HG03175 (cell line): ENCODE measurements around the gene ERGIC2.
A peak's percentile ranks its signal among the peaks of the same experiment; 100 is the strongest.

Experiments
- ATAC-seq: cut with Tn5 transposase; IDR thresholded peaks from one replicate; pipeline ENCODE4 v1.9.1; 2021; ENCODE audit warnings: mild to moderate bottlenecking, moderate library complexity; ENCODE audit not compliant: unreplicated experiment

Gene ERGIC2

DNA sequence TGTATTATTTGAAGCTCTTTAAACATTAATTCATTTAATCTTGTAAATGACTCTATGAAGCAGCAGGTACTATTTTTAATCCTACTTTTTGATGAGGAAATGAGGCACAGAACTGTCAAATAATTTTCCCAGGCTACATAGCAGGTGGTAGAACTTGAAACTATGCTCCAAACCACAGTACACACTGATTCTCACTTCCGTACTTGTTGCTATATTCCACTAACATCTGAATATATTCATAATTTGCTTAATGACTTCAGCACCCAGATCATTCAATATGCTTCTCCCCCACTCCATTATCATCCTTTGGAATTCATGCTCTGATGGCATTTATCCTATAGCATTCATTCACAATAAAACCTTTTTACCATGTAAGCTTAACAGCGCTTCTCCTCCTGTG lies 4.9 kb downstream of the ERGIC2 start:
- ATAC-seq, result no peak

DNA sequence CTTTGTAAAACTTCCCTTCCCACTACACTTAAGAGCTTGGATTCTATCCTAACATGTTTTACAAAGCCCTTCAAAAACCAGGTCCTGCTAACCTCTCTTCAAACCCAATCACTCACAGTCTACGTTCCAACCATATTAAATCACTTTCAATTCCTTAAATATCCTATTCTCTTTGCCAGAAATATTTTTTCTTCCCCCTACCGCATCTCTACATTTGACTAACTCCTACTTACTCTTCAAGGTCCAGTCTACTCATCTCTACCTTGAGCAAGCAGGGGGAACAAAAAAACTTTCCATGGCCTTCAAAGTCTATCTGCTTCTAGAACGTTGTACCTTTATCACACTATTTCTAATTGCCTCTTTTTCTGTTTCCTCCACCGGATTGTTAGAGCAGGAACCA lies 6.1 kb downstream of the ERGIC2 start:
- no peak for ATAC-seq

DNA sequence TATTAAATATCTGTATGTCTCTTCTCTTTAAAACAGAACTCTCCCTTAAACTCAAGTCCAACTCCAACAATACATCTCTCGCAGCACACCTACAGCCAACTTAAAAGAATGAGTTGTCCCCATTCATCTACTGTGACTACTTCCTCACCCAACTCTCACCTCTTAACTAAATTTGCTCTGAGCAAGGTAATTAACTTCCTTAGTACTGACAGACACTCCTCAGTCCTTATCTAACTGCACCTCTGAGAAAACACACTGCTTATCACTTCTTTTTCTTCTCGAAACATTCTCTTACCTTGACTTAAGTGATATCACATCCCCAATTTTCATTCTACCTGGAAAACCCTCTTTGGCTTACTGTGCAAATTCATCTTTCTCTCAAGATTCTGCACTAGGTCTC lies 7.0 kb downstream of the ERGIC2 start:
- ATAC-seq, result no peak

DNA sequence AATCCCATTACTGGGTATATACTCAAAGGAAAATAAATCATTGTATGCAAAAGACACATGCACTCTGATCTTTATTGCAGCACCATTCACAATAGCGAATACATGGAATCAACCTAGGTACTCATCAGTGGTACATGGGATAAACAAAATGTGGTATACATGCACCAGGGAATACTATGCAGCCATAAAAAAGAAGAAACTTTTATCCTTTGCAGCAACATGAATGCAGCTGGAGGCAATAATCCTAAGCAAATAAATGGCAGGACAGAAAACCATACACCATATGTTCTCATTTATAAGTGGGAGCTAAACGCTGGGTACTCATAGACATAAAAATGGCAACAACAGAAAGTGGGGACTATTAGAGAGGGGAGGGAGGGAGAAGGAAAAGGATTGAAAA lies 15.9 kb downstream of the ERGIC2 start:
- ATAC-seq, result no peak

DNA sequence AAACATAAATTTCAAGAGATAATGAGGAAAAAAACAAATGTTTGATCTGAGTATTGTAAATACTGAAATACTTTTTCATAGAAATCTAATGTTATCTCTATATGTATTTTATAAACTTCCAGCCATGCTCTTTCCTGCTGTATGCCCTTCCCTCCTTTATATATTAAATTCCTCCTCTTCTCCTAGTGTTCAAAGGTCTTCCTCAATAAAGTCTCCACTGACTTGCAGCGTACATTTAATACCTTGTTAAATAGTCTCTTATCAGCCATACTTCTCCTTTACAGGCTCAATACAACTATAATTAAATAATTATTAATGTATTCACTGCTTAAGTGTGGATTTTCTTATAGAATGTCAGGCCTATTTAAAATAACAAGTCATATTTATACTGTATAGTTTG lies 26.0 kb downstream of the ERGIC2 start:
- no peak for ATAC-seq

DNA sequence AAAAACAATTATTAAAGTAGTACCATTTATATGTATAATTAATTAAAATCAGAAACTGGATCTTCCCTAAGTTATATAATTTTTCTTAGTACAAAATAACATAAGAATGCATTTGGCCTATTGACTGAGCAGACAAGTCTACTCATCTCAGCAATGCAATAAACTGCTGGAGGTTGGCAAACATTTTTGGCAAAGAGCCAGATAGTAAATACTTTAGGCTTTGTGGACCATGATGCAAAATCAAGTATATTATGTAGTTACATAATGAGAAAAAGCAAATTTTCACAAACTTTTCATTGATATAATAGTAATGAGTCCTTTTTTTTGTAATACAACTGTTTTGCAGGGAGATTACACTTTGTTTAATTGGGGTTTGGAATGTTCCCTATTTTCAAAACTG lies 30.9 kb downstream of the ERGIC2 start:
- no peak for ATAC-seq

DNA sequence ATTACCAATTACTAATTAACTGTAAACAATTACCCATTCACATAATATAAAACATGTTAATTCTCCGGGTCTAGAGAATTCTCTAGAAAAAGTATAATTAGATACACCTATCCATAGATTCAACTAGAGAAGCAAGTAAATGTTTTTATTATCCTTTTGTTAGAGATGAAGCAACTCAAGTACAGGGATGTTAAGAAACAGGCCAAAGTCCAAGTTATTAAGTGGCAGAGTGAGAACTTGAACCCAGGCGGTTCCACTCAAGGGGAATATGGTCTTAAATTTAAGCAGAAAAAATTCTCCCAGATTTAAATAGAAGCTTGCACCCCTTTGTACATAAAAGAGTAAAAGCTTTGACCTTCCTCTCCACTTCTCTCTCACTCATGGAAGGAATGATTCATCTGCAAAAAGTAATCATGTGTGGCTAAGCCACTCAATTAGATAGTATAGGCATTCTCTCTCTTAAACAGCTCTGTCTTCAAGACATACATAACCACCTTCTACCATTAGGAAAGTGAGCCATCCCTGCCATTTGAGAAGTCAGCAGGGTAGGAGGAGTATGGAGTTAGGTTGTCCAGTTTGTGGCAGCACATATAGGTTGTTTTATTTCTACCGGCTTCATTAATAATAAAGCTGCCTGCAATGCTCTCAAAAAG lies 34.1 kb downstream of the ERGIC2 start:
- ATAC-seq, result no peak

DNA sequence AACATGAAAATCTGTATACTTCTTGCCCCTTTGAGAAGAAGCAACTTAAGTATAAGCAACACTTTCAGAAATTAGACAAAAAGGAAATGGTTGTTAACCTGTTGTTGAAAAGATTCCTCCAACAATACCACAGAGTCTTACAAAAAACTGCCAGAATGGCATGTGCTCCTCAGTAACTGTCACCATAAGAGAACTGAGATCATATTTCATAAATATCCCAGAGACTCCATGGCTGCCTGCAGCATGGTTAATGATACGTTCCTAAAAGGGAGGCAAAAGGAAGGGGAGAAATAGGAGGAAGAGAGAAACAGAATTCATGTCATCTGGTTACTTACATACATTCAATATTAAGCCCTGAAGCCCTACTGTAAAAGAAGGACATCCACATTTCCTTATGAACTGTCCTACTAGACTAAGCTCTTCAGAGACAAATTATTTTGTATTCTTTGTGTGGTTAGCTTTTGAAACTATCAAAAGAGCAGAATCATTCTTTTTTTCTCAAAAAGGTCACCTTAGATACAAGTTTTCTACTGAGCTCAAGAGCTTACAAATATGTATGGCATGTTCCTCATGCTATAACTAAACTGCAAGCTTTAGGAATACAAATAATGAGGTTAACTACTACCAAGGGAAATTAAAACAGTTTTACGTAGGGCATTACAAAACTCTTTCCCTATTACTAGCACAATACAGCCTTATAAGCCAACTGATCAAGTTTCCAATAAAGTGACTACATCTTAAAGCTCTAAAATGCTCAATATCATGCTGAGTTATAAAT lies 37.8 kb downstream of the ERGIC2 start:
- ATAC-seq, result no peak

DNA sequence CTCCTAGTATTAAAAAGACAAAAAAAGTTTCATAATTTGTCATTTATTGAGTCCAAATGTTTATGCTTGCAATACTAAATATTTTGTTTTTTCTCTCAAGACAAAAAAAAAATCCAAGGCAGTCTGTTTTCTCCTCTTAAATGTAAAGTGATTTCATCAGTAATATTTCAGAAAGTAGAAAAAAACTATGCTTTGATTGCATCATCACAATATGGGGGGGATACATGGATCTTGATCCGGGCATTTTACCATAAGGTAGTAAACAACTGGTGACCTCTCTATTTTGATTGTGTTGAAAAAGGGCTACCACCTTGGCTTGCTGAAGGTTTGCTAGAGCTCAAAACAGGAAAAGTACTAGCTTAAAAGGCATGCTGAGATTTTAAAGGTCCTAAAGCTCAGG lies 43.6 kb downstream of the ERGIC2 start:
- no peak for ATAC-seq

DNA sequence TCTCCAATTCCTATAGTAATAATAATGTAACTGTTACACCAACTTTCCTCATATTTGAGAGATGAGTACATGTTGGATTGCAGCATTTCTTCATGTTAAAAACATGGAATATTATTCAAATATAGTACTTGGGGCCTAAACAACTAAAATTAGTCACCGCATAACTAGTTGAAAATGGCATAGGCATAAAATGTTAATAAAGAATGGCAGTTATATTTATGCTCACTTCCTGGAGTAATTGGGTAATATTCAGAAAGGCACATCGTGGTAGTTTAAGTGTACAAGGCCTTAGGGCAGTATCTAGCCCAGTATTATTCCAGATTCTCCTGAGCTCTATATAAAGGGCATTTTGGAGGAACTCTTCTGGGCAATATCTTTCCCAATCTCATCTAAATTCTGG lies 46.0 kb downstream of the ERGIC2 start:
- no peak for ATAC-seq

DNA sequence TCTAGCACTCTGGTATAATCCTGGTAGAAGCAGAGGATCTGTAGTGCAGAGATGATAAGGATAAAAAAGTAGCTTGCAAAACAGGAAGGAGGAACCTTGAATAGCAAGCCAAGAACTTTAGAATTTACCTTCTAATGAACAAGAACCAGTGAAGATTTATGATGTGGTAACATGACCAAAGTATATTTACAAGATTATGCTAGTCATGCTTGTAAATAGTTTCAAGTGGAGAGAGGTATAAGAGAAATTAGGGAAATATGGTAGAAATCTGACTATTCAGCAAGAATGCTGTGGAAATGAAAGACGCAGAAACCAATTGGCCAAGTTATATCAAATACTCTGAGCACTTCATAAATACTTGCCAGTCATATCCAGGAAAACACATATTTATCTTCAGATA lies 47.8 kb downstream of the ERGIC2 start:
- no peak for ATAC-seq

DNA sequence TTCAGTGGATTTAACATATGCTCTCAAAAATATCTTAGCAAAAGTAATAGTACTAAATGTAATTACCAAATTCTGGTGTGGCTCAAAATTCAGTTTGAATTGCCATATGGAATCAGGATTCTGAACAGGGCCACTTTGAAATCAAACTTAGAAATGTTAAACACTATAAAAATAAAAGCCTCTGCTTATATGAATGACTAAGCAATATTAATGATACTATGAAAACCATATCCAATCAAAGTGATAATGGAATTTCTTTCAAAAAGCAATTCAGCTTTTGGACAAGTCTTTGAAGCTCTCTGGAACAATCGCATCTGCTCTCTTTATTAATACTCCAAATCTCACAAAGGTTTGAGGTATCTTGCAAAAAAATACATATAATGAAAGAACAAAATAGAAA lies 51.6 kb downstream of the ERGIC2 start:
- no peak for ATAC-seq

DNA sequence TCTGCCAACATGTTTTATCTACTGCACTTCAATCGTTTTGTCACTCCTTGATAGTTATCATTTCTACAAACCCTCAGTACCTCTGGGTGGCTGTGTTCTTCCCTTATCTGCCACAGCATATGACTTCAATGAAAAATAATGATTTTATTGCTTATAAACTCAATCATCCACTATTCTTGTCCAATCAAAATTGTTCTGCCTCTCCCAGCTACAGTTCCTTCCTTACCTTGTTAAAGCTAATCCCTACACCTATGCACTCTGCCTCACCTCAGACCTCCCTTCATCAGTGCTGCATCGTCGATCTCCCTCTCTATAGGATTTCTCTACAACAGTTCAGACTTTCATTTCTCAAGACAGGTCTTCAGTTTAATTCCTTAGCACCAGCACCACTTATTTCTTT lies 58.8 kb downstream of the ERGIC2 start:
- no peak for ATAC-seq

DNA sequence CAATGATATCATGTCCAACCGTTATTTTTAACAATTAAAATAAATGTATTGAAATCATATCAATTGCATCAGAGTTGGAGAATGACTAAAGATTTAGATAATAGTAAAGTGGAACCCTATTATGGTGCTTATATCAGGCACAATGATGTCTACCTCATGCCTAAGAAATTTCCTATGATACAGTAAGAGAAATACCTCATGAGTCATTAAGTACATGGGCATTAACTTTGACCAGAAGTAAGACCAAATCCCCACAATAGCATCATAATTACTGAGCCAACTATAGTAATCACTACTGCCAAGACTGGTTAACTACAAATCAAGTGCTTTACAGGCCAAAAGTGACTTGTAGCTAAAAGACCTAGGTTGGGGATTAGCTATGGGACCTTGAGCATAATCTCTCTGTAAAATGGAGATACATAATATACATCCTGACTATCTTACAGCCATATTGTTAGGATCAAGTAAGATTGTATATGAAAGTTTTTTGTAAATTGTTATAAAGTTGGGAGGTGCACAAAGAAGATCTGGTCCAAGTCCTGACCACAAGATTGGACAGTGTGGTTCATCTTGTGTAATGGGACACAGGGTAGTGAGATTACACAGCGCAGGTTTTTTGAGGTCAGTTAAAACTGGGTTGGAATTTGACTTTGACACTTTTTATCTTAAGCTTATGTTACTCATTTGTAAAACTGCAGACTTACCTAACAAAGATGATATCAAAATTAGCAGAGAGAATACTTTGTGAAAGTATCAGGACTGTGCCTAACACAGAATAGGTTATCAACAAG lies 60.5 kb downstream of the ERGIC2 start:
- ATAC-seq, result no peak

DNA sequence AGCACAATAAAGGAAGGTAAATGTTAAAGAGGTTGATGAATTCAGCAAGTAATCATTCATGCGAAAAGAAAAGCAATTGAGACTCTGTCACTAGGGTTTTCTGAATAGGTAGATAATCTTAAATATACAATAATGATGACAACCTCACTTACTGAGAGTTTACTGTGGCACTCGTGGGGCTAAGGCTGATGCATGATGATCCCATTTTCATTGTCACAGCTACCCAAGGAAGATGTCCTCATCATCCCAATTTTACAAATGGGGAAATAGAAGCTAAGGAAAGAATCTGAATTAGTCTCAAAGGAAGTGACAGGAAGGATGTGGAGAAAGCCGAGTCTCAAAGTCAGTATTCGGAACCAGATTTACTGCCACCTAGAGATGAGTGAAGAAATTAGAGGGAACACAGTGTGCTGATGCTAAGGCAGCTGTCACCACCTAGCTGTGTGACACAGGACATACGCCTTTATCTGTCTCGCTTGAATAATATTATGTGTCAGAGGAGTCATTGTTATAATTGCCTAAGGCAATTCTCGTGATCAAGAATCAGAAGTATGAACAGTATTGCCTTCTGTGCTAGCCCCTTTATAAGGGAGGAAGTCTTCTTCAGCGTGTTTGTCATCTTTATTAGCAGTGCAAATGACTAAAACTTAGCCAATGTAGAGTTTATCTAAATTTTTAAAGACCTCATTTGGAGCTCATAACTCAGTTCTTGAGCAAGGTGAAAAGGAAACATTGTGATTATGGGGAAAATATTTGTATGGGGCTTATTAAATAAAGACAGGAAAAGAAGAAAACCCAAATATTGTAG lies 63.2 kb downstream of the ERGIC2 start:
- peak; percentile 100 for ATAC-seq

DNA sequence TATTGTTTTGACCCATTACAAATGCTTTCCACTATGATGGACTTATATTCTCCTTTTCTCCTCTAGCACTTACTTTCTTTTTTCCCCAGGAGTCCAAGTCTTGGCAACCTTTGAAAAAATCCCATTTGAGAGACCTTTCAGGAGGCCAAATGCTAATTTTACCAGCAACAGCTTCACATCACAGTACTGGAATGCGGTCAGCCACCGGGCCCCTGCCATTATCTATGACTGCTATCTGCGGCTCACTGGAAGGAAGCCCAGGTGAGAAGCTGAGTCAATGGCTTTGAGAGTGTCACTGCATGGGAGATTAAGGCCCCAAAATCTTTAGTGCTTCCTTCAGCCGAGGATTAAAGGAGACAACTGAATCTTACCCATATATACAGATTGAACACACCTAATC lies 64.2 kb downstream of the ERGIC2 start:
- ATAC-seq, result no peak

DNA sequence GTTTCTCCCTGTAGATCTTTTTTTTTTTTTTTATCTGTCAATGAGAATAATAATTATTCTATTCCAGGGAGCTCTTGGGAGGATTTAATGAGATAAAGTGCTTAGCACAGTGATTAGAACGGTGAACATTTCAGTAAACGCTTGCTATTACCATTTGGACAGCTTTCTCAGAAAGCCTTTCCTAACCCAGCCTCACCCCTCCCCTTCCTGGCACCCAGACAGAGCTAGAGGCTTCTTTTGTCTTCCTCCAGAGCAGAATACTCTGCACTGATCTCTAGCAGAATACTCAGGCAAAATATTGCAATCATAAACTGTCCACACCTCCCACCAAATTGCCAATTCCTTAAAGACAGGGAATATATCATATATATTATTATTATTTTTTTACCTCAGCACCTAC lies 66.6 kb downstream of the ERGIC2 start:
- no peak for ATAC-seq

DNA sequence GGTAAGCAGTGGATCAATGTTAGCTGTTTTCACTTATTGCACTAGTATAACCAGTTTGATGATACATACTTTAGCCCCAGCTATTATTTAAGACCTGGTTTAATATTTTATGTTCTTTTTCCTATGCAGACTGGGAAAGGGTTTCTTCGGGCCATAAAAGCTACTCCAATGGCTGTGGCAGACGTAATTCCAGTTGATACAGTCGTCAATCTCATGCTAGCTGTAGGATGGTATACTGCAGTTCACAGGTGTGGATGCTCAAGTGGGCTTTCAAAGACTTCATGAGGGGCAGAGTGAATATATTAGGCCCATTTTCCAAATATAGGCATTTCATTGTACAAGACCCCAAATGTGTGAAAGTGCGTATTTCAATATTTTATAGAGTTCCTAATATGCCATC lies 70.1 kb downstream of the ERGIC2 start:
- no peak for ATAC-seq

DNA sequence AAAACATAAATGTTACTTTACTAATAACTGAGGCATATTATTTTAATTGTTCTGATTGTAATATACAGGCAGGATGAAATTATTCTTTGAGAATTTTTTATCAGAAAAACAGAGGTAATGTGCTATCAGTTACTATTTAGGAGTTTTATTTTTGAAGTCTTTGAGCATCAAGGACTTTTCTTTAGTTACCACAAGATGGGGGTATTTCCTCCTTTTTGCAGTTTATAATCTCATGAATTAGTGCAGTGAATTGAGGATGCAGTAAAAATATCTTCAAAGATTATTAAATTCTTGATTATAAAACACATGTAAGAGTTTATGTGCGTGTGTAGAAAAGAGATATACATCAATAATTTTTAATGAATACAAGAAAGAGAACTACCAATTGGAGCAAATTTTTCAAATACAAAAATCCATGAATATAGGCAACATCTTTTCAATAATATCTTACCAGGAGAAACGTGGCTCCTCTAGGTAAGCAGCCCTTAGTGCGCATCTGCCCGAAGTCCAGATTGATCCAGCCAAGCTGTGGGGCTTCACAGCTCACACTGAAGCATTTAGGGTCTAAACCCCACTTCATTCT lies 71.6 kb downstream of the ERGIC2 start:
- no peak for ATAC-seq

DNA sequence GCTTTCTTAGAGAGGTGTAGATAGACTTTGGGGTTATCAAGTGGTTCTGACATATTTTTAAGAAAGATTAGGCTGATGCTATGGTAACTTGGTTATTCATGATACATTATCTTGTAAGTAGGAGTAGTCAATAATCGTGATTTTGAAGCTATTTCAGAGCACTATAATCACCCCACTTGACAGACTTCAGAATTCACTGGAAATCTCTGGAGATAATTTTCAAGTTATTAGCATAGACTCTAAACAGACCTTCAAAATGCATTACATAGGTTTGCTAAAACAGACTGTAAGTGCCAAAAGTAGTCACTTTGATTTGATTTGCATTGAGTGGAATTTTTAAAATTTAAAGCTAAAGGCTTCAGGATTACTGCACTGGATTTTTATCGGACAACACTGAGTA lies 74.3 kb downstream of the ERGIC2 start:
- ATAC-seq, result no peak

DNA sequence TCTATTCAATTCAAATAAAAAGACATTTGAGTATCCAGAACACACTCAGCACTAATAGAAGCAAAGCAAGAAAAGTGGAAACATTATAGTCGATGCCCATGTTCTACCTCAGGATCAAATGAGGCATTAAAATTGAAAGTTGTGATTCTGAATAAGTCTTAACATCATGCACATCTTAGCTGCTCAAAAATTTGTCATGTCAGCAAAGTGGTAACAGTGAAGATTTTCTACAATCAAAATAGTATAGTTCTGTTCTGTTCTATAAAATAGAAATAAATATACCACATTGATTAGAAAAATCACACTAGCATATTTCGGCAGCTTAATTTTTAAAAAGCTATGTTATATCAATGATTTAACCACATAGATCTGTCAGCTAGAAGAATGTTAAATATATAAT lies 74.7 kb downstream of the ERGIC2 start:
- no peak for ATAC-seq
